Uterus (tissue), 2 donors: ENCODE results near the gene DNAJC7.

Experiments used
- POLR2A ChIP-seq, 2 donors: fragments of 450-650 bp; IDR thresholded peaks; one replicate each; pipeline ENCODE4 v1.6.1; 2016; ENCODE audit warnings: antibody characterized with exemption in 2 of 2, mild to moderate bottlenecking in 1 of 2, moderate library complexity in 1 of 2
- TF ChIP-seq, protein P1 (sequence below), 4 experiments: fragments of 200-600 bp in 2 of 4; fragments of 450-650 bp in 2 of 4; sonication (generic) in 2 of 4; IDR thresholded peaks; one replicate each; pipeline ENCODE4 v1.5.1; 2016 to 2019; ENCODE audit warnings: antibody characterized with exemption in 4 of 4, mild to moderate bottlenecking in 2 of 4, moderate library complexity in 1 of 4

DNA sequence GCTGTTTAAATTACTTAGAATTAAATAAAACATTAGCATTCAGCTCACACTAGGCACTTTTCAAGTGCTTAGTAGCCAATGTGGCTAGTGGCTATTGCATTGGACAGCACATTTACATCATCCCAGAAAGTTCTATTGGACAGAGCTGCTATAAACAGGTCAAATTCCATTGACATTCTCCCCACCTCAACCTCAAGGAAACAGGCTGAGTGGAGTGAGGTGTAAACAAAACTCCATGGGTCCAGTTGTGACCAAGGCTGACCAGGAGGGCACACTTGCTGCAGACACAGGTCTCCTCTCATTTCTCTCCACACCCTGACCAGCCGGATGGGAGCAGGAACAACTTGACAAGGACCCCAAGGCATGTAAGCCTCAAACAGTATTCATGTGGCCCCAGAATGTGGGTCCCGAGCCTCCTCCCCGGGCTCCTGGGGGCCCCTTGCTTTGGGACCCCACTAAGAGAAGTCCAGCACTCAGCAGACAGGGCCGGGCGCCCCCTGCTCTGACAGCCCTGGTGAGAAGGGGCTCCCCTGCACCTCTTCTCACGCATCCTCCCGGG lies 32.7 kb upstream of the DNAJC7 start:
- TF ChIP-seq, protein P1, sequence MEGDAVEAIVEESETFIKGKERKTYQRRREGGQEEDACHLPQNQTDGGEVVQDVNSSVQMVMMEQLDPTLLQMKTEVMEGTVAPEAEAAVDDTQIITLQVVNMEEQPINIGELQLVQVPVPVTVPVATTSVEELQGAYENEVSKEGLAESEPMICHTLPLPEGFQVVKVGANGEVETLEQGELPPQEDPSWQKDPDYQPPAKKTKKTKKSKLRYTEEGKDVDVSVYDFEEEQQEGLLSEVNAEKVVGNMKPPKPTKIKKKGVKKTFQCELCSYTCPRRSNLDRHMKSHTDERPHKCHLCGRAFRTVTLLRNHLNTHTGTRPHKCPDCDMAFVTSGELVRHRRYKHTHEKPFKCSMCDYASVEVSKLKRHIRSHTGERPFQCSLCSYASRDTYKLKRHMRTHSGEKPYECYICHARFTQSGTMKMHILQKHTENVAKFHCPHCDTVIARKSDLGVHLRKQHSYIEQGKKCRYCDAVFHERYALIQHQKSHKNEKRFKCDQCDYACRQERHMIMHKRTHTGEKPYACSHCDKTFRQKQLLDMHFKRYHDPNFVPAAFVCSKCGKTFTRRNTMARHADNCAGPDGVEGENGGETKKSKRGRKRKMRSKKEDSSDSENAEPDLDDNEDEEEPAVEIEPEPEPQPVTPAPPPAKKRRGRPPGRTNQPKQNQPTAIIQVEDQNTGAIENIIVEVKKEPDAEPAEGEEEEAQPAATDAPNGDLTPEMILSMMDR (IDR thresholded peaks at IDR 0.05), result no peak
- TF ChIP-seq POLR2A (IDR thresholded peaks at IDR 0.05), result no peak
